ENCODE results near the gene LBP. TPM values are rescaled to one million over a fixed set of nuclear protein-coding genes. Genes with fewer than 3 reads are reported as not detected.
"Not testable (repeated sequence)": the region's sequence is repeated elsewhere in the genome, so short reads cannot be mapped to it uniquely, and the experiment has no call there.

LBP gene
- total and polyA plus RNA-seq, 4 donors: not detected

- H3K27me3 ChIP-seq (ENCODE audit: control insufficient read depth, insufficient read depth, low read length): no peaks in the 10 kb centered on the region
- no peaks in the 10 kb centered on the region for H3K9me3 ChIP-seq (ENCODE audit: control insufficient read depth, insufficient read depth, low read length)
- no peak overlapping the region for H3K27ac ChIP-seq (ENCODE audit: low read depth, low read length)
- peaks cover 4% of the 10 kb centered on the region for H3K4me1 ChIP-seq (ENCODE audit: control insufficient read depth, insufficient read depth, low read length)
- no peak overlapping the region for H3K4me3 ChIP-seq (ENCODE audit: low read depth, low read length)
- DNase-seq (ENCODE audit: low read depth in 4 of 6, low spot score in 6 of 6): no peak
- H3K36me3 ChIP-seq (ENCODE audit: control insufficient read depth, insufficient read depth, low read length): no peaks in the 10 kb centered on the region
Observed at GRCh38 chr20:38404016-38404415, 57.7 kb downstream of the LBP start.

- Histone ChIP-seq H3K9me3 (ENCODE audit: control insufficient read depth, insufficient read depth, low read length) (no peaks in the 10 kb centered on the region), H3K27me3 (ENCODE audit: control insufficient read depth, insufficient read depth, low read length) (no peaks in the 10 kb centered on the region), H3K36me3 (ENCODE audit: control insufficient read depth, insufficient read depth, low read length) (no peaks in the 10 kb centered on the region), H3K4me1 (ENCODE audit: control insufficient read depth, insufficient read depth, low read length) (peaks cover 4% of the 10 kb centered on the region), H3K4me3 (ENCODE audit: low read depth, low read length) (no peak overlapping the region), H3K27ac (ENCODE audit: low read depth, low read length) (no peak overlapping the region)
- peak in 1 of 6 donors; percentile 66 for DNase-seq (ENCODE audit: low read depth in 4 of 6, low spot score in 6 of 6)
- no CpG with 5 or more reads among the region's 2 CpGs for WGBS (ENCODE audit: insufficient coverage)
Observed at GRCh38 chr20:38405132-38405531, 58.9 kb downstream of the LBP start.

GRCh38 chr20:38406476-38406875, 60.2 kb downstream of the LBP start:
- WGBS (ENCODE audit: insufficient coverage): 90% methylated on average over 4 of the region's 5 CpGs
- Histone ChIP-seq H3K9me3 (ENCODE audit: control insufficient read depth, insufficient read depth, low read length) (no peaks in the 10 kb centered on the region), H3K27me3 (ENCODE audit: control insufficient read depth, insufficient read depth, low read length) (no peaks in the 10 kb centered on the region), H3K27ac (ENCODE audit: low read depth, low read length) (no peak overlapping the region), H3K4me1 (ENCODE audit: control insufficient read depth, insufficient read depth, low read length) (peaks cover 4% of the 10 kb centered on the region), H3K36me3 (ENCODE audit: control insufficient read depth, insufficient read depth, low read length) (no peaks in the 10 kb centered on the region), H3K4me3 (ENCODE audit: low read depth, low read length) (no peak overlapping the region)
- DNase-seq (ENCODE audit: low read depth in 4 of 6, low spot score in 6 of 6): no peak

- no peak for DNase-seq (ENCODE audit: low read depth in 4 of 6, low spot score in 6 of 6)
- H3K36me3 ChIP-seq (ENCODE audit: control insufficient read depth, insufficient read depth, low read length): no peaks in the 10 kb centered on the region
- 97% methylated on average over 20 of the region's 29 CpGs for WGBS (ENCODE audit: insufficient coverage)
- no peak overlapping the region for H3K4me3 ChIP-seq (ENCODE audit: low read depth, low read length)
- no peaks in the 10 kb centered on the region for H3K9me3 ChIP-seq (ENCODE audit: control insufficient read depth, insufficient read depth, low read length)
- no peak overlapping the region for H3K27ac ChIP-seq (ENCODE audit: low read depth, low read length)
- no peaks in the 10 kb centered on the region for H3K27me3 ChIP-seq (ENCODE audit: control insufficient read depth, insufficient read depth, low read length)
- H3K4me1 ChIP-seq (ENCODE audit: control insufficient read depth, insufficient read depth, low read length): peaks cover 4% of the 10 kb centered on the region
Observed at GRCh38 chr20:38407321-38407720, 61.0 kb downstream of the LBP start.

- not testable (repeated sequence) for H3K9me3 ChIP-seq (ENCODE audit: control insufficient read depth, insufficient read depth, low read length); H3K27ac ChIP-seq (ENCODE audit: low read depth, low read length); H3K36me3 ChIP-seq (ENCODE audit: control insufficient read depth, insufficient read depth, low read length); DNase-seq (ENCODE audit: low read depth in 4 of 6, low spot score in 6 of 6); H3K27me3 ChIP-seq (ENCODE audit: control insufficient read depth, insufficient read depth, low read length); H3K4me1 ChIP-seq (ENCODE audit: control insufficient read depth, insufficient read depth, low read length); H3K4me3 ChIP-seq (ENCODE audit: low read depth, low read length)
- 100% methylated on average over 3 of the region's 9 CpGs for WGBS (ENCODE audit: insufficient coverage)
Observed at GRCh38 chr20:38407822-38408221, 61.5 kb downstream of the LBP start.

- no peak overlapping the region for H3K4me3 ChIP-seq (ENCODE audit: low read depth, low read length)
- no peak overlapping the region for H3K27ac ChIP-seq (ENCODE audit: low read depth, low read length)
- DNase-seq (ENCODE audit: low read depth in 4 of 6, low spot score in 6 of 6): no peak
- no peaks in the 10 kb centered on the region for H3K27me3 ChIP-seq (ENCODE audit: control insufficient read depth, insufficient read depth, low read length)
- peaks cover 9% of the 10 kb centered on the region for H3K36me3 ChIP-seq (ENCODE audit: control insufficient read depth, insufficient read depth, low read length)
- no peaks in the 10 kb centered on the region for H3K9me3 ChIP-seq (ENCODE audit: control insufficient read depth, insufficient read depth, low read length)
- no peaks in the 10 kb centered on the region for H3K4me1 ChIP-seq (ENCODE audit: control insufficient read depth, insufficient read depth, low read length)
- WGBS (ENCODE audit: insufficient coverage): 73% methylated on average over 5 of the region's 9 CpGs
Observed at GRCh38 chr20:38412877-38413577, 66.7 kb downstream of the LBP start.

- no peak for DNase-seq (ENCODE audit: low read depth in 4 of 6, low spot score in 6 of 6)
- Histone ChIP-seq H3K36me3 (ENCODE audit: control insufficient read depth, insufficient read depth, low read length) (peaks cover 23% of the 10 kb centered on the region), H3K4me3 (ENCODE audit: low read depth, low read length) (no peak overlapping the region), H3K9me3 (ENCODE audit: control insufficient read depth, insufficient read depth, low read length) (no peaks in the 10 kb centered on the region), H3K27ac (ENCODE audit: low read depth, low read length) (no peak overlapping the region), H3K4me1 (ENCODE audit: control insufficient read depth, insufficient read depth, low read length) (peaks cover 7% of the 10 kb centered on the region), H3K27me3 (ENCODE audit: control insufficient read depth, insufficient read depth, low read length) (no peaks in the 10 kb centered on the region)
- 94% methylated on average over 14 of the region's 14 CpGs for whole genome bisulfite sequencing (ENCODE audit: insufficient coverage)
Observed at GRCh38 chr20:38414769-38415450, 68.6 kb downstream of the LBP start.

- Histone ChIP-seq H3K9me3 (ENCODE audit: control insufficient read depth, insufficient read depth, low read length) (no peaks in the 10 kb centered on the region), H3K4me3 (ENCODE audit: low read depth, low read length) (no peak overlapping the region), H3K4me1 (ENCODE audit: control insufficient read depth, insufficient read depth, low read length) (peaks cover 7% of the 10 kb centered on the region), H3K27ac (ENCODE audit: low read depth, low read length) (no peak overlapping the region), H3K36me3 (ENCODE audit: control insufficient read depth, insufficient read depth, low read length) (peaks cover 57% of the 10 kb centered on the region), H3K27me3 (ENCODE audit: control insufficient read depth, insufficient read depth, low read length) (no peaks in the 10 kb centered on the region)
- DNase-seq (ENCODE audit: low read depth in 4 of 6, low spot score in 6 of 6): peak in 1 of 6 donors; percentile 45
- WGBS (ENCODE audit: insufficient coverage): 58% methylated on average over 3 of the region's 4 CpGs
Observed at GRCh38 chr20:38418509-38419204, 72.4 kb downstream of the LBP start.

- no peaks in the 10 kb centered on the region for H3K9me3 ChIP-seq (ENCODE audit: control insufficient read depth, insufficient read depth, low read length)
- H3K27me3 ChIP-seq (ENCODE audit: control insufficient read depth, insufficient read depth, low read length): no peaks in the 10 kb centered on the region
- DNase-seq (ENCODE audit: low read depth in 4 of 6, low spot score in 6 of 6): no peak
- peaks cover 7% of the 10 kb centered on the region for H3K4me1 ChIP-seq (ENCODE audit: control insufficient read depth, insufficient read depth, low read length)
- H3K36me3 ChIP-seq (ENCODE audit: control insufficient read depth, insufficient read depth, low read length): peaks cover 74% of the 10 kb centered on the region
- no peak overlapping the region for H3K27ac ChIP-seq (ENCODE audit: low read depth, low read length)
- no peak overlapping the region for H3K4me3 ChIP-seq (ENCODE audit: low read depth, low read length)
- WGBS (ENCODE audit: insufficient coverage): 88% methylated on average over 7 of the region's 9 CpGs
Observed at GRCh38 chr20:38420388-38421085, 74.3 kb downstream of the LBP start.
